GM12865 (cell line): Measurements from ENCODE around the gene GABBR2.

Experiments used
- DNase-seq: peaks from one replicate; pipeline ENCODE4 v3.0.0; 2010; ENCODE audit warnings: low read depth
- H3K4me3 ChIP-seq: 2 replicates; pipeline ENCODE4 v1.5.1; 2011; ENCODE audit warnings: mild to moderate bottlenecking, low read depth, low read length, control low read depth
- CTCF ChIP-seq: IDR thresholded peaks from 2 replicates; pipeline ENCODE4 v1.5.1; 2011; ENCODE audit warnings: low read length, control low read depth, low read depth, inconsistent platforms; ENCODE audit not compliant: insufficient read depth; ENCODE audit errors: missing control alignments

The GABBR2 gene

GRCh38 chr9:98356953-98357690, 351.6 kb downstream of the GABBR2 start:
- no peak for DNase-seq
- TF ChIP-seq CTCF: no peak
- H3K4me3 ChIP-seq: no peak overlapping the region

- no peak overlapping the region for H3K4me3 ChIP-seq
- no peak for TF ChIP-seq CTCF
- DNase-seq: no peak
These were observed 352.4 kb downstream of the GABBR2 start for GRCh38 chr9:98356326-98356725.

- TF ChIP-seq CTCF: no peak
- DNase-seq: no peak
- H3K4me3 ChIP-seq: no peak overlapping the region
These were observed 357.4 kb downstream of the GABBR2 start for GRCh38 chr9:98351370-98351769.

- no peak for DNase-seq
- no peak overlapping the region for H3K4me3 ChIP-seq
- no peak for TF ChIP-seq CTCF
These were observed 361.1 kb downstream of the GABBR2 start for GRCh38 chr9:98347642-98348041.

GRCh38 chr9:98345011-98345410, 363.7 kb downstream of the GABBR2 start:
- no peak for DNase-seq
- TF ChIP-seq CTCF: no peak
- H3K4me3 ChIP-seq: no peak overlapping the region

GRCh38 chr9:98344581-98344980, 364.2 kb downstream of the GABBR2 start:
- no peak overlapping the region for H3K4me3 ChIP-seq
- DNase-seq: no peak
- no peak for TF ChIP-seq CTCF

- no peak overlapping the region for H3K4me3 ChIP-seq
- no peak for DNase-seq
- TF ChIP-seq CTCF: no peak
These were observed 365.9 kb downstream of the GABBR2 start for GRCh38 chr9:98342820-98343210.
